ENCODE data around the gene NET1. TPM values are rescaled to one million over a fixed set of nuclear protein-coding genes. Genes with fewer than 3 reads are reported as not detected.

Gene NET1
- total RNA-seq, 3 donors from 2014 or later = 213 to 399 (median 359) TPM

GRCh38 chr10:5416981-5417380 lies 4.6 kb downstream of the NET1 start:
- no peak for ATAC-seq
- no peak for TF ChIP-seq CTCF (IDR thresholded peaks at IDR 0.05)
- no peak for DNase-seq
- H3K9me3 ChIP-seq = no peaks in the 10 kb centered on the region
- intact Hi-C loops (cut with DNase I, micrococcal nuclease) = no loop called here
- H3K4me1 ChIP-seq (ENCODE audit: low read depth) = peaks cover 2% of the 10 kb centered on the region
- no peaks in the 10 kb centered on the region for H3K36me3 ChIP-seq (ENCODE audit: low read depth)
- no peak overlapping the region for H3K4me3 ChIP-seq

GRCh38 chr10:5418584-5418983 lies 6.2 kb downstream of the NET1 start:
- Histone ChIP-seq H3K36me3 (ENCODE audit: low read depth) (no peaks in the 10 kb centered on the region), H3K4me3 (no peak overlapping the region), H3K4me1 (ENCODE audit: low read depth) (no peaks in the 10 kb centered on the region), H3K9me3 (no peaks in the 10 kb centered on the region)
- ATAC-seq (no peak), DNase-seq (no peak)
- intact Hi-C loops (cut with DNase I, micrococcal nuclease) = no loop called here
- TF ChIP-seq CTCF (IDR thresholded peaks at IDR 0.05) = no peak

DNA sequence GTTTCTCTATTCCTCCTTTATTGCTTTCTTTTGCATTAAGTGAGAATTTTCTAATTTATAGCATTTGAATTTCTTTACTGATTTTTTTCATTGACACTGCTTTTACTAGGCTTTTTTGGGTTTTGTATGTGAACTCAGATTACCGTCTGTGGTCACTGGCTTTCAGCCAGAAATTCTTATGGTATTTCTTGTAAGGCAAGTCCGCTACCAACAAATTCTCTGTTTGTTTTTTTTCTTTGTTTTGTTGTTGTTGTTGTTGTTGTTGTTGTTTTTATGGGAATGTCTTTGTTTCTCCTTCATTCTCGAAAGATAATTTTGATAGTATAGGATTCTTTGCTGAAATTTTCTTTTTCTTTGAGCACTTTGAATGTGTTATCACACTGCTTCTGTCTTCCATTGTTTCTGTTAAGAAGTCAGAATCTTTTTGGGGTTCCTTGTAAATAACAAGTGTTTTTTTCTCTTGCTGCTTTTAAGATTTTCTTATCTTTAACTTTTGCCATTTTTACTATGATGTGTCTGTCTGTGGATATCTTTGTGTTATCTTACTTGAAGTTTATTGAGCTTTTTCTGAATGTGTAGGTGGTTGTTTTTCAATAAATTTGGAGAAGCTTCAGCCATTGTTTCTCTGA lies 7.2 kb downstream of the NET1 start:
- ATAC-seq = no peak
- intact Hi-C loops (cut with DNase I, micrococcal nuclease) = loop anchor here in 1 of 2 donors (10.0 kb wide), 1 partner anchor 575 kb away; no protein-coding TSS in a partner anchor
- Histone ChIP-seq H3K4me1 (ENCODE audit: low read depth) (no peaks in the 10 kb centered on the region), H3K9me3 (no peaks in the 10 kb centered on the region), H3K36me3 (ENCODE audit: low read depth) (no peaks in the 10 kb centered on the region), H3K4me3 (no peak overlapping the region)
- DNase-seq = no peak
- no peak for TF ChIP-seq CTCF (IDR thresholded peaks at IDR 0.05)

DNA sequence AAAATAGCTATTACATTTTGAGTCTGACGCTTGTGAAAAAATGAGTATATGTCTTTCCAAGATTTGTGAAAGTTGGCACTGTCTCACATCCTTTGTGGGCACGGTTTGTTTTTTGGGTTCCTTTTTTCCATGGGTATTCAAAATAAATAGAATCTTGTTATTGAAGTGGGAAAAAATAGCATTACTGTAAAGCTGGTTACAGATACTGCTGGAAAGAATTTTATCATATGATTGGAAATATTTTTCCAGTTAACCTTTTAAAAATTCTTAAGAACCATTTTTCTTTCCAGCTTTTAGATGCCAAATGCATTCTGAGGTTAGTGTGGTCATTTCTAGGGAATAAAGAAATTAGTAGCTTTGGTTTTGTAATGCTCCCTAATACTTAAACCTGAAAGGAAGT lies 11.4 kb downstream of the NET1 start:
- Histone ChIP-seq H3K9me3 (no peaks in the 10 kb centered on the region), H3K4me3 (no peak overlapping the region), H3K4me1 (ENCODE audit: low read depth) (no peaks in the 10 kb centered on the region), H3K36me3 (ENCODE audit: low read depth) (no peaks in the 10 kb centered on the region)
- intact Hi-C loops (cut with DNase I, micrococcal nuclease) = loop anchor here in 1 of 2 donors (10.0 kb wide), 1 partner anchor 579 kb away; no protein-coding TSS in a partner anchor
- TF ChIP-seq CTCF (IDR thresholded peaks at IDR 0.05) = no peak
- no peak for ATAC-seq
- no peak for DNase-seq

DNA sequence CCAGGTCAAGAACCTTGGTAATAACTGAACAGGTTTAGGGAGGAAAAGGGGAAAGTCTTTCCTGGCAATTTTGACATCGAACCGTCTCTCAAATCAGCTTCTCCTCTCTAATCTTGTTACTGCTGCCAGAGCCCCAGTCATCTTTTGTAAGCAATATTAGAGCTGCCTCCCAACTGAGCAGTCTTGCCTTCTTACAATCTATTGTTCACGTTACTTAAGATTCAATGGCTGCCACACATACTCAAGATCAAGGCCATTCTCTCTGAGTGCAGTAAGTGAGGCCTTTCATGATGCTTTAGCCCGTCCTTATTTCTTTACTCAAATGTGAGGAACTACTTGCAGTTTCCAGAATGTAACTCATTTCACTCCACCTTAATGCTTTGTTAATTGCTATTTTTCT lies 12.4 kb downstream of the NET1 start:
- Histone ChIP-seq H3K36me3 (ENCODE audit: low read depth) (no peaks in the 10 kb centered on the region), H3K4me3 (no peak overlapping the region), H3K9me3 (no peaks in the 10 kb centered on the region), H3K4me1 (ENCODE audit: low read depth) (no peaks in the 10 kb centered on the region)
- no peak for DNase-seq
- no peak for ATAC-seq
- TF ChIP-seq CTCF (IDR thresholded peaks at IDR 0.05) = no peak
- intact Hi-C loops (cut with DNase I, micrococcal nuclease) = loop anchor here in 1 of 2 donors (10.0 kb wide), 1 partner anchor 580 kb away; no protein-coding TSS in a partner anchor
